ENCODE results near the gene GPR146. TPM values are rescaled to one million over a fixed set of nuclear protein-coding genes. Genes with fewer than 3 reads are reported as not detected.

GPR146 gene
- total and polyA plus RNA-seq, 7 donors = 5.0 to 14.0 (median 9.4) TPM

DNA sequence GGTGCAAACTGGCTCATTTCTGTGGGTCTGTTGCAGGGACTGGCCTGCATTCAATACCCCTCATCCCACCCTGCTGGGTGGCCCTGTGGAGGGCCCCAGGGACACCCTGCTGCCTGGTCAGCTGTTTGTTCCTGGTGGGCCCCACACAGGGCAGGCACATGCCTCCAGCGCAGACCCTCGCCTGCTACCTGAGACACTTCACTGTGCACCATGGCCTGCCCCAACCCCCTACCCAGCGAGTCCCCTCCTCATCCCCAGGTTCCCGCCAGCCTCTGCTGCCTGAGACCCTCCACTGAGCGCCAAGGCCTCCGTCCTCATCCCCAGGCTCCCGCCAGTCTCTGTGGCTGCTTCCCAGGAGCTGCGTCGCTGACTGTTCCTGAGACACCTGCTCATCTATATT lies 16.8 kb downstream of the GPR146 start:
- DNase-seq (peak in 1 of 2 donors; percentile 24), ATAC-seq (no peak)
- Histone ChIP-seq H3K36me3 (ENCODE audit: insufficient read depth in 1 of 2, low read depth in 1 of 2) (peaks cover 0 to 8% of the 10 kb centered on the region in 2 donors), H3K27ac (no peak overlapping the region), H3K27me3 (ENCODE audit: insufficient read depth in 3 of 3, low read length in 2 of 3) (no peaks in the 10 kb centered on the region), H3K4me3 (no peak overlapping the region), H3K9me3 (no peaks in the 10 kb centered on the region), H3K4me1 (peaks cover 13% of the 10 kb centered on the region)
- intact Hi-C loops (cut with DNase I) = no loop called here
- TF ChIP-seq, protein P1, sequence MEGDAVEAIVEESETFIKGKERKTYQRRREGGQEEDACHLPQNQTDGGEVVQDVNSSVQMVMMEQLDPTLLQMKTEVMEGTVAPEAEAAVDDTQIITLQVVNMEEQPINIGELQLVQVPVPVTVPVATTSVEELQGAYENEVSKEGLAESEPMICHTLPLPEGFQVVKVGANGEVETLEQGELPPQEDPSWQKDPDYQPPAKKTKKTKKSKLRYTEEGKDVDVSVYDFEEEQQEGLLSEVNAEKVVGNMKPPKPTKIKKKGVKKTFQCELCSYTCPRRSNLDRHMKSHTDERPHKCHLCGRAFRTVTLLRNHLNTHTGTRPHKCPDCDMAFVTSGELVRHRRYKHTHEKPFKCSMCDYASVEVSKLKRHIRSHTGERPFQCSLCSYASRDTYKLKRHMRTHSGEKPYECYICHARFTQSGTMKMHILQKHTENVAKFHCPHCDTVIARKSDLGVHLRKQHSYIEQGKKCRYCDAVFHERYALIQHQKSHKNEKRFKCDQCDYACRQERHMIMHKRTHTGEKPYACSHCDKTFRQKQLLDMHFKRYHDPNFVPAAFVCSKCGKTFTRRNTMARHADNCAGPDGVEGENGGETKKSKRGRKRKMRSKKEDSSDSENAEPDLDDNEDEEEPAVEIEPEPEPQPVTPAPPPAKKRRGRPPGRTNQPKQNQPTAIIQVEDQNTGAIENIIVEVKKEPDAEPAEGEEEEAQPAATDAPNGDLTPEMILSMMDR (IDR thresholded peaks at IDR 0.05) = no peak
- WGBS, 3 donors = 91 to 98% (median 97%) methylated on average over 9 of the region's 9 CpGs

DNA sequence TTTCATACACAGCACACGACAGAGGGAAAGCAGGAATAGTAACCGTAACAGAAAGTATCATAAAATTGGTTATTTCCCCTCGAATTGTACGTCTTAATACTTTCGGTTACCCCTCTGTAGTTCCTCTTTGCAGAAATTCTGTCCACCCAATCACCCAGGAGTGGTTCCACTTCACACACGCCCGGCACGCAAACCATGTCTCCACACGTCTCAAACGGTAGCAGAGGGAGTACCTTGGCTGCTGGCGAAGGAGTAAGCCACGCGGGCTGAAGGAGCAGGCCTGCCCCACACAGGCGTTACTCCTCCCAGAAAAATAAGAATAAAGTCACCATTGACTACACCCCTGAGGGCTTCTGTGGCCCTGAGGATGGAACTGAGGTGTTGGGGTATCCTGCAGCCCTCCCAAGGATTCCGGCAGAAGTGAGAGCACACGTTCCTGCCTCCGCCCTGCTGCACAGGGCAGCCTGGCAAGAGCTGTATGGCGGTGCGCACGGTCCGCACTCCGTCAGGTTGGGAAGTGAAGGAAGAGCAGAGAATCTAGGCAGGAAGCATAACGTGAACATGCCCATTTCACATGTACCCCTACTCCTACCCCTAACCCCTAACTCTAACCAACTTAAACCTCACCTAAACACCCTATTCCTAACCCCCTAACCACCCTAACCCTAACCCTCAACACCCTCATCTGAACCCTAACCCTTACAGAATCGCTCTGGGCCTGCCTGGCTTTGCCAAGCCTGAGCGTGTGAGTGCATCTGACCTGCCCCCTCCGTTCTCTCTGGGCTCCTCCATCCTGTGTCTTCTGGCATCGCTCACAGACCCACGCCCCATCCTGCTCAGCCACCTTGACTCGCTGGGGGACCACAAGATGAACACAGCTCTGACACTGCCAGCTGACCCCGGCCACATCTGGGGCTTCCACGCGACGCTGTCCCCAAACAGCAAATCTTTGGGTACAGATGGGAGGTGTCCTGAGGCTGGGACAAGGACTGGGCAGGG lies 18.2 kb downstream of the GPR146 start:
- no peak overlapping the region for H3K4me3 ChIP-seq
- H3K27me3 ChIP-seq (ENCODE audit: insufficient read depth in 3 of 3, low read length in 2 of 3) = no peaks in the 10 kb centered on the region
- ATAC-seq = no peak
- H3K27ac ChIP-seq = no peak overlapping the region
- DNase-seq = no peak
- intact Hi-C loops (cut with DNase I) = no loop called here
- H3K4me1 ChIP-seq = peaks cover 7% of the 10 kb centered on the region
- TF ChIP-seq, protein P1 (IDR thresholded peaks at IDR 0.05) = no peak
- H3K9me3 ChIP-seq = no peaks in the 10 kb centered on the region
- 90 to 91% (median 91%) methylated on average over 33 of the region's 33 CpGs for WGBS, 3 donors
- peaks cover 0 to 5% of the 10 kb centered on the region in 2 donors for H3K36me3 ChIP-seq (ENCODE audit: insufficient read depth in 1 of 2, low read depth in 1 of 2)

DNA sequence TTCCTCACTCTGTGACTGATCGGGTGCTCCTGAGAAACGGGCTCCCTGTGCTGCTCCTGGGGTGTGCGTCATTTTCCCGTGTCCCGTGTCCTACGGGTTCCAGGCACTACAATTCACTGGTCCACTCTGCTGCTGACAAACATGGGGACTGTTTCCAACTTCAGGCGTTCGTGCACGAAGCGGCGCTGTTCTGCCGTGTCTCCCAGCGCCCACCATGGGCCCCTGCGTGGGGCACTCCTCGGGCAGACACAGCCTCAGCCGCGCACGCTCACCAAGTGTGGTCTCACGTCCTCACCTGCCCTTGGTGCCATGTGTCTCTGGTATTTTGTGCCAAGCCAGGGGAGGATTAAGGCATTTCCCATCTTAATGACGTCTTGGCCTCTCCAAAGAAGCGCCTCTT lies 19.0 kb downstream of the GPR146 start:
- H3K27me3 ChIP-seq (ENCODE audit: insufficient read depth in 3 of 3, low read length in 2 of 3) = no peaks in the 10 kb centered on the region
- H3K9me3 ChIP-seq = no peaks in the 10 kb centered on the region
- H3K4me3 ChIP-seq = no peak overlapping the region
- DNase-seq = no peak
- no peak overlapping the region for H3K27ac ChIP-seq
- 91 to 95% (median 92%) methylated on average over 21 of the region's 21 CpGs for WGBS, 3 donors
- intact Hi-C loops (cut with DNase I) = no loop called here
- TF ChIP-seq, protein P1 (IDR thresholded peaks at IDR 0.05) = no peak
- ATAC-seq = no peak
- H3K4me1 ChIP-seq = peaks cover 7% of the 10 kb centered on the region
- H3K36me3 ChIP-seq (ENCODE audit: insufficient read depth in 1 of 2, low read depth in 1 of 2) = peaks cover 0 to under 1% of the 10 kb centered on the region in 2 donors

DNA sequence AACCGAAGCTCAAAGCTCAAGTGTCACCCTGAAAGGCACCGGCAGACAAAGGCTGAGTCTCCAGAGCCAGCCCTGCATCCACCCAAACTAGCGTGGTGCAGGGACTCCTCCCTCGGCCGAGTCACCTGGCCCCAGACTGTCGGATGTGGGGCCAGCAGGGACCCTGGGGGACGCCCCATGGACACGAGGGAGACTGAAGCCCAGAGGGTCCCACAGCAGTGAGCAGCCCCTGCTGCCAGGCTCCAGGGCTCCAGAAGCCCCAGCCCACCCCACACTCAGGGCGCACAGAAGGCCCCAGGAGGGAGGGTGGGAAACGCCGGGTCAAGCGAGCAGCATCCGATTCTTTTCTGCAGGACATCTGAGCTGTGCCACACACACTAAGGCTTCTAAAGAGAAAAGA lies 20.2 kb downstream of the GPR146 start:
- TF ChIP-seq, protein P1 (IDR thresholded peaks at IDR 0.05) = no peak
- DNase-seq (no peak), ATAC-seq (no peak)
- Histone ChIP-seq H3K9me3 (no peaks in the 10 kb centered on the region), H3K36me3 (ENCODE audit: insufficient read depth in 1 of 2, low read depth in 1 of 2) (no peaks in the 10 kb centered on the region), H3K4me3 (no peak overlapping the region), H3K27me3 (ENCODE audit: insufficient read depth in 3 of 3, low read length in 2 of 3) (no peaks in the 10 kb centered on the region), H3K4me1 (peaks cover 7% of the 10 kb centered on the region), H3K27ac (no peak overlapping the region)
- intact Hi-C loops (cut with DNase I) = no loop called here
- 83 to 91% (median 87%) methylated on average over 12 to 13 of the region's 13 CpGs for WGBS, 3 donors

Measured in psoas muscle (tissue), 8 donors.